ENCODE data around the gene SPIRE1.
"Not testable (repeated sequence)": the region's sequence is repeated elsewhere in the genome, so short reads cannot be mapped to it uniquely, and the experiment has no call there.

SPIRE1 gene

GRCh38 chr18:12645751-12646203 is 12.1 kb downstream of the SPIRE1 start:
- no peak for DNase-seq

- no peak for DNase-seq
These were observed 12.7 kb downstream of the SPIRE1 start for GRCh38 chr18:12645254-12645653.

- not testable (repeated sequence) for DNase-seq
These were observed 14.2 kb downstream of the SPIRE1 start for GRCh38 chr18:12643756-12644155.

GRCh38 chr18:12640881-12641200 is 17.1 kb downstream of the SPIRE1 start:
- no peak for DNase-seq

- no peak for DNase-seq
These were observed 17.7 kb downstream of the SPIRE1 start for GRCh38 chr18:12639990-12640880.

- no peak for DNase-seq
These were observed 19.2 kb downstream of the SPIRE1 start for GRCh38 chr18:12638644-12639124.

- DNase-seq, result no peak
These were observed 19.8 kb downstream of the SPIRE1 start for GRCh38 chr18:12637901-12638643.

GRCh38 chr18:12637393-12637792 is 20.5 kb downstream of the SPIRE1 start:
- no peak for DNase-seq

- DNase-seq, result no peak
These were observed 26.0 kb downstream of the SPIRE1 start for GRCh38 chr18:12631831-12632477.

GRCh38 chr18:12630136-12630535 is 27.8 kb downstream of the SPIRE1 start:
- DNase-seq, result no peak

- DNase-seq, result no peak
These were observed 28.9 kb downstream of the SPIRE1 start for GRCh38 chr18:12628706-12629702.

- not testable (repeated sequence) for DNase-seq
These were observed 30.7 kb downstream of the SPIRE1 start for GRCh38 chr18:12627199-12627598.

- DNase-seq, result no peak
These were observed 32.7 kb downstream of the SPIRE1 start for GRCh38 chr18:12625241-12625640.

- no peak for DNase-seq
These were observed 36.1 kb downstream of the SPIRE1 start for GRCh38 chr18:12621742-12622306.

GRCh38 chr18:12615748-12616147 is 42.2 kb downstream of the SPIRE1 start:
- DNase-seq, result no peak

- DNase-seq, result no peak
These were observed 49.6 kb downstream of the SPIRE1 start for GRCh38 chr18:12608301-12608700.

GRCh38 chr18:12606592-12607315 is 51.2 kb downstream of the SPIRE1 start:
- DNase-seq, result no peak

GRCh38 chr18:12604445-12605007 is 53.4 kb downstream of the SPIRE1 start:
- no peak for DNase-seq

GRCh38 chr18:12599966-12600365 is 57.9 kb downstream of the SPIRE1 start:
- no peak for DNase-seq

- DNase-seq, result no peak
These were observed 58.4 kb downstream of the SPIRE1 start for GRCh38 chr18:12599543-12599942.
